Neural crest cell (in vitro differentiated cells): ENCODE data around the gene ACY1. TPM values are rescaled to one million over a fixed set of nuclear protein-coding genes. Genes with fewer than 3 reads are reported as not detected.
A peak's percentile ranks its signal among the peaks of the same experiment; 100 is the strongest.

Experiments
- DNase-seq: peaks from one replicate; pipeline ENCODE4 v3.0.0; 2021; ENCODE audit warnings: low read depth, mixed read lengths, low spot score
- H3K27ac Mint-ChIP-seq: one replicate; pipeline ENCODE4 v1.8.0; 2021; ENCODE audit warnings: mild to moderate bottlenecking, mixed read lengths; ENCODE audit not compliant: unreplicated experiment
- H3K27me3 Mint-ChIP-seq: 2 replicates; pipeline ENCODE4 v1.8.0; 2021; ENCODE audit warnings: low read depth, mild to moderate bottlenecking, mixed read lengths
- H3K36me3 Mint-ChIP-seq: 2 replicates; pipeline ENCODE4 v1.8.0; 2021; ENCODE audit warnings: low read depth, mild to moderate bottlenecking, mixed read lengths
- H3K4me1 Mint-ChIP-seq: 2 replicates; pipeline ENCODE4 v1.8.0; 2021; ENCODE audit warnings: mixed read lengths
- H3K4me3 Mint-ChIP-seq: one replicate; pipeline ENCODE4 v1.8.0; 2021; ENCODE audit warnings: mild to moderate bottlenecking, mixed read lengths
- H3K9me3 Mint-ChIP-seq: 2 replicates; pipeline ENCODE4 v1.8.0; 2021; ENCODE audit warnings: mixed read lengths
- CTCF ChIP-seq: fragments of 200-600 bp; sonication (generic); conservative IDR thresholded peaks from 2 replicates; pipeline ENCODE4 v1.5.0; 2021; ENCODE audit warnings: antibody characterized with exemption, mild to moderate bottlenecking
- total RNA-seq: library from RNA; stranded (reverse); gene quantifications from 2 replicates; pipeline ENCODE4 v1.2.1, GENCODE V29; 2021

The ACY1 gene
- total RNA-seq, 1 donor from 2014 or later = 32.5 TPM

- no peak overlapping the region for H3K4me3 Mint-ChIP-seq
- DNase-seq = no peak
- H3K4me1 Mint-ChIP-seq = peaks cover 58% of the 10 kb centered on the region
- H3K27ac Mint-ChIP-seq = peak overlapping the region; percentile 83
- H3K27me3 Mint-ChIP-seq = no peaks in the 10 kb centered on the region
- H3K36me3 Mint-ChIP-seq = no peaks in the 10 kb centered on the region
- no peaks in the 10 kb centered on the region for H3K9me3 Mint-ChIP-seq
- TF ChIP-seq CTCF = no peak
Measured at GRCh38 chr3:52021489-52022268, 38.3 kb downstream of the ACY1 start.

GRCh38 chr3:52022323-52023100 is 39.2 kb downstream of the ACY1 start:
- peaks cover 56% of the 10 kb centered on the region for H3K4me1 Mint-ChIP-seq
- no peak overlapping the region for H3K4me3 Mint-ChIP-seq
- no peak overlapping the region for H3K27ac Mint-ChIP-seq
- no peaks in the 10 kb centered on the region for H3K9me3 Mint-ChIP-seq
- no peak for DNase-seq
- H3K36me3 Mint-ChIP-seq = no peaks in the 10 kb centered on the region
- TF ChIP-seq CTCF = no peak
- H3K27me3 Mint-ChIP-seq = no peaks in the 10 kb centered on the region

GRCh38 chr3:52023101-52023770 is 39.9 kb downstream of the ACY1 start:
- Mint-ChIP-seq H3K27ac (no peak overlapping the region), H3K9me3 (no peaks in the 10 kb centered on the region), H3K4me1 (peaks cover 54% of the 10 kb centered on the region), H3K4me3 (no peak overlapping the region), H3K27me3 (no peaks in the 10 kb centered on the region), H3K36me3 (no peaks in the 10 kb centered on the region)
- TF ChIP-seq CTCF = no peak
- DNase-seq = no peak

GRCh38 chr3:52023860-52024764 is 40.8 kb downstream of the ACY1 start:
- Mint-ChIP-seq H3K27me3 (no peaks in the 10 kb centered on the region), H3K27ac (no peak overlapping the region), H3K36me3 (no peaks in the 10 kb centered on the region), H3K4me1 (peaks cover 53% of the 10 kb centered on the region), H3K9me3 (no peaks in the 10 kb centered on the region), H3K4me3 (no peak overlapping the region)
- DNase-seq = no peak
- no peak for TF ChIP-seq CTCF
